DMS 273 treated with DMSO at 0.1 percent for 48 hours (cell line): ENCODE results near the gene PPT1.

ENCODE experiments used
- DNase-seq: peaks from one replicate; lab custom pipeline; 2025; lab: John Stamatoyannopoulos, UW

The PPT1 gene

DNA sequence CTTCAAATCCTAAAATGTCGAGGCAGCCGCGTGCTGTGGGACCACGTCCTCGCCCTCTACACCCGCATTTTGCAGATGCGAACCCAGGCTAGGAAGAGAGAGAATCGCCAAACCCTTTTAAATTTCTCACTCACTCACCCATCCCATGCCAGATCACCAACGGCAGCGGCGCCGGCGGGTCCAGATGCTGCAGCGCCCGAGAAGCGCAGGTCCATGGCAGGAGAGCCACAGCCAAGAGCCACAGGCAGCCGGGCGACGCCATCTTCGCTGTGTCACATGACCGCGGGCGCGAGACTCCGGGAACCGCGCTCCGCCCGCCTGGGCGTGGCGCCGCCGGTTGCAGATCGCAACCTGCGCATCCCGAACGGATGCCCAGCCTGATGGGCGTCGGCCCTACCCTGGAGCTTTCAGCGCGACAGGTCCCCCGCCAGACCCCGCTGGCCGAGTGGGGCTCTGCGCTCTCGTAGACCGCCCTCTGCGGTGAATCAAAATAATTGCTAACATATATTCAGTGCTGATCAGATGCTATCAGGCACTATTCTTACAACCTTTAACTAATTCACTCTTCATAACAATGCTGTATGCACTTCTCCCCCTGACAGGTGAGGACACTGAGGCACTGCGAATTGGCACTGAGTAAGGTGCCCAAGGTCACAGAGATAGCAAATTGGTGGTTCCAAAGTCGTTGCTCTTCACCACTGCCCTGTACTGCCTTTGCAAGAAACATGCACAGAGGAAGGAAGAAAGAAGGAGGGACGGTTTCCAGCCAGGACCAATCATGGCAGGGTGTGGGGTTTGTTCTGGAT is at the start of gene PPT1:
TSS of gene PPT1 (minus strand) at position 276 of the 806 bp plus-strand sequence. CDS start at position 262, 14 bp downstream.
- peak; percentile 100 for DNase-seq

- peak; percentile 99 for DNase-seq
Measured at GRCh38 chr1:40143891-40144575, 47.0 kb upstream of the PPT1 start.

DNA sequence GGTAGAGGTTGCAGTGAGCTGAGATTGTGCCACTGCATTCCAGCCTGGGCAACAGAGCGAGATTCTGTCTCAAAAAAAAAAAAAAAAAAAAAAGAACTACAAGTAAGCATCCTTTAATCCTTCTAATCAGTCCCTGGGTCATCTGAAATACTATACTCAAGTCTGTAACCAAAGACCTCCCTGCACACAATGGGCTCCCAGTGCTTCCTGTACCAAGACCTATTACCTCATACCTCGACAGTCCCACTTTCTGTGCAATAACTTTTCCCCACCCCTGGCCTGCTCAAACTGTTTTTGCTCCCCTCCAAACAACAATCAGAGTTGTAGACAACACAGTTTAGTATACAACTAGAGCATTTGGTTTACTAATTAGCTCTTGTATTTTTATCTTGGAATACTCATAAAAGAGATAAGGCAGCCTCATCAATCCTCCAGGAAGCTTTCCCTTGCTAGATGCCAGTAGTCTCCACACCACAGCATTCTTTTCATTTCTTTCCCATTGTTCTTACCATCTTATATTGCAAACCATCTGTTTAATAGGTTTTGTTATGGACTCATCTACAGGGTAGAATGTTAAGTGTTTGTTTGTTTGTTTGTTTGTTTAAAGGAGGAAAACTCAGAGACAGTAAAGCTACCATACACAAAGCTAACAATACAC is 45.0 kb upstream of the PPT1 start:
- no peak for DNase-seq

GRCh38 chr1:40140211-40140973 is 43.3 kb upstream of the PPT1 start:
- DNase-seq: no peak

DNA sequence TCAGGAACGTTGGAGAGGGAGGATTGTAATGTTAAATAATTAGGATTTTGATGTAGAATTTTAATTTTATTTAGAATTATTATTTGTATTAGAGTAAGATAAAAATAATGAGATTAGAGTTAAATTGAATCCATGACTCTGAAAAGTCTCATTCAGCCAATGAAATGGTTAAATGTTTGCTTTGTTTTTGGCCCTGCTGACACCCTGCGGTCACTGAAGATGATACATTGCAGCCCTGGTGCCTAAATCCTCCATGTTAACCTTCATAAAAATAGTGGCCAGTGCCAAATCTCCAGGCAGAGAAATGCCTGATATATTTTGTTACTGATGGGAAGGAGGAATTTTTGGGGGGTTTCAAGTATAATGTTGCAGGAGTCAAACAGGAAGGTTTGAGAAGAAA is 36.8 kb upstream of the PPT1 start:
- DNase-seq: no peak

DNA sequence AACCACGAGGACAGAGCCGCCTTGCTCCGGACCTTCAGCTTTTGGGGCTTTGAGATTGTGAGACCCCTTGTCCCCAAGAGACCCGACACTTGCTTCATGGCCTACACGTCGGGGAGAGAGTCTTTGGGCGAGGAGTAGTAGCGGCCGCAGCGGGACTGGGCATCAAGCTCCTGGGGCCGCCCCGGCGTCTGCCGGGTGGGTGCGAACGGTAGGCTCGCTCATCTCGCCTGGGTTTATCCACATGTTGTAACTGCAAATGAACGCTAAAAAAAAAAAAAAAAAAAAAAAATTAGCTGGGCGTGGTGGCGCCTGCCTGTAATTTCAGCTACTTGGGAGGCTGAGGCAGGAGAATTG is 36.2 kb upstream of the PPT1 start:
- no peak for DNase-seq

DNA sequence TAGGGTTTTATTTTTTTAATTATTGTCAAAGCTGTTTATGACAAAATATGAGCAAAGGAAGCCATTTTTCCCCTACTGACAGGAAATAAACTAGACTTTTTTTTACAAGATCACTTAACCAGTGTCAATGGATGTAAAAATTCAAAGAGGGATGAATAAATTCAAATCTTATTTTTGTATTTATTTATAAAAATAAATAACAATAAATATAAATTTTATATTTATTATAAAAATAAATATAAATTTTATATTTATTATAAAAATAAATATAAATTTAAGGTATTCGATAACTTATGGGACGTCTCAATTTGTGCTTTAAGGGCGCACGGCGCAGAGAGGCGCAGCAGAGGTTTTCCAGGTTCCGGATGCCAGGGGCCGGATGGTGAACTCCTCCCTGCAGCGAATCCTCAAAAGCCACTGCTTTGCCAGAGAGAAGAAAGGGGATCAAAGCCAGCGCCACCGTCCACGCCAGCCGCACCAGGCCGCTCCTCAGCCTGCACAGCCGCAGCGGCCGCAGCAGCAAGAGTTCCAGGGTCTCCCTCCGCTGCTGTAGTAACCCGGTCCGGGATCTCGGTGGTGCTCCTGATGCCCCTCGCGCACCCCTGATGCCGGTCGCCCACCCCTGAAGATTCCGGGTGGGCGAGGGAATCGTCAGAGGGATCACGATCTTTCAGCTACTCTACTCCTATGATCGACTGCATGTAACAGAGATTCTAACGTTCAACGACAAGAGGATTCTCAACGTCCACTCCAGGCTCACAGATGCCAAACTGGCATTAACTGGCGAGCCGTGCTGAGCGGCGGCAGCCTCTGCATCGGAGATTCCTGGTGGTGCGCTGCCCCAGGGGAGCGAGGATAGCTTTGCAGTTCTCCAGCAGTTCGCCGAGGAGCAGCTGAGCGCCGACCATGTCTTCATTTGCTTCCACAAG is 35.6 kb upstream of the PPT1 start:
- no peak for DNase-seq

- DNase-seq: no peak
Measured at GRCh38 chr1:40130892-40131291, 33.8 kb upstream of the PPT1 start.

GRCh38 chr1:40122855-40123254 is 25.8 kb upstream of the PPT1 start:
- DNase-seq: peak; percentile 94

DNA sequence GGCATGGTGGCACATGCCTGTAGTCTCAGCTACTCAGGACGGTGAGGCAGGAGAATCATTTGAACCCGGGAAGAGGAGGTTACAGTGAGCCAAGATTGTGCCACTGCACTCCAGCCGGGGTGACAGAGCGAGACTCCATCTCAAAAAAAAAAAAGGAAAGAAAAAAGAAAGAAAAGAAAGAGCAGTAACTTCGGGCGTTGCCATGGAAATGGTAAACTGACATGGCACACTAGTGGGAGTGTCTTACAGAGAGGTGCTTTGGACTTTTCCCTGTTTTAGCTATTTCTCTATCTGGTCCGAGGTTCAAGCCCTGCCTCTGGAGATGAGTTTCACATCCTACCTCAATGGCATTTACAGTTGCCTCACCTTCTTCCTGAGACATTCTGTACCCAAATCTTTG is 23.1 kb upstream of the PPT1 start:
- no peak for DNase-seq

DNA sequence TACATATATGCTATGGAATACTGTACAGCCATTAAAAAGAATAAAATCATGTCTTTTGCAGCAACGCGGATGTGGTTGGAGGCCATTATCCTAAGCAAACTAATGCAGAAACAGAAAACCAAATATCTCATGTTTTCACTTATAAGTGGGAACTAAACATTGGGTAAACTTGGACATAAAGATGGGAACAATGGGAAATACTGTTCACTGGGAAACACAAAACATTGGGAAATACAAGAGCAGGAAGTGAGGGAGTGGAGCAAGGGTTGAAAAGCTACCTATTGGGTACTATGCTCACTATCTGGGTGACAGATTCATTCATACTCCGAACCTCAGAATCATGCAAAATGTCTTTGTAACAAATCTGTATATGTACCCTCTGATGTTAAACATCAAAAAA is 17.3 kb upstream of the PPT1 start:
- DNase-seq: no peak

GRCh38 chr1:40110389-40110788 is 13.3 kb upstream of the PPT1 start:
- no peak for DNase-seq

DNA sequence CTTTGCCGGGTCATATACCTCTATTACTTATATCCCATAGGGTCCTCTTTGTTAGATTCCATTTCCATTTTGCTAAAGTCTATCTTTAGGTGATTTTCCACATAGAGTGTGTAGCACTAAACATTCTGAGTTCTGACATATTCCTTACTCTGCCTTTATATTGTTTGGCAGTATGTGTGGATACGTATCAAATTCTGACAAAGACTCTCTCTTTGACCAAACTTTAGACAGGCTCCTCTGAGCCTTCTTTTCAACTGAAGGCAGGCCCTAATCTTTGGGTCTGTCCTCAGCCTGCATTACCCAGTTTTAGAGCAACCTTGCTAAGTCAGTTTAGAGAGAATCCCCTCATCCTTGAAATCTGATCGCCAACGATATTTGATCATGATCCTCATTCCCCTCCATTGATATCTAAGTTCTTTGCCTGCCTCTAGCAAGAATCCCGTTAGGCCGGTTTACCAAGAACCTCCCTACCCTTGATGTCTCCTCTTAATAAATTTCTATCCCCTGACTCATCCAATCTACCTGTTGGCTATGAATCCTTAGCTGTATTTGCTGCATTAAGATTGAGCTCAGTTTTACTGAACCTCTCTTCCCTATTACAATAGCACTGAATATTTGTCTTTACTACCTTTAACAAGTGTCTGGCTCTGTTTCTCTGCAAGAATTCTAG is 10.4 kb upstream of the PPT1 start:
- DNase-seq: no peak

DNA sequence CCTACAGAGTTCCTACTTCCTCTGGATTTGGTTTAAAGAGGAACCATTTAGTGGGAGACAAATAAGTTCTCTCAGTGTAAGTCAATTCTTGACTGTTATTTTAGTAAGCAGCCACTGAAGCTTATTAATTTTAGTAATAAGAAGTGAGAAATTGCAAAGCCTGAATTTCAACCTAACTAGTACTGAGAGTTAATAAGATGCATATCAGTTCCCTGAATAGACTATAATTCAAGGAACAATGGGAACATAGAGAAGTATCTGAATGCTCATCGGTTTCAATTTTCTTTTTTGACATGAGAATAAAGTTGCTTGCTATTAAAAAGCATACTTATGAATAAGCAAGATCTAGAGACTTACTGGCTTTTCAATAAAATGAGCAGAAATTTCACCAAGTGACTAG is 8.0 kb upstream of the PPT1 start:
- DNase-seq: no peak

DNA sequence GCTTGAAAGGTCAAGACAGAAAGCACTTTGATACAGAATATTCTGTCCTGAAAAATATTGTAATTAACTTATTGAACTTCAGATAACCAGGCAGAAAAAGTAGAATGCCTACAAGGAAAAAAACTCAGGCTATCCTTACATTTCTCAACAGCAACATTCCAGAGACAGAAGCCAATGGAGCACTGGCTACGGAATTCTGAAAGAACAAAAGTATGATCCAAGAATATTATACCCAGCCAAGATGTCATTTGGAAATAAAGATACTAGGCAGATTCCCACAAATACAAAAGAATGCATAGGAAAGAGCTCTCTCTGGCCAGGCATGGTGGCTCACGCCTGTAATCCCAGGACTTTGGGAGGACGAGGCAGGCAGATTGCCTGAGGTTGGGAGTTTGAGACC is 5.8 kb upstream of the PPT1 start:
- no peak for DNase-seq

DNA sequence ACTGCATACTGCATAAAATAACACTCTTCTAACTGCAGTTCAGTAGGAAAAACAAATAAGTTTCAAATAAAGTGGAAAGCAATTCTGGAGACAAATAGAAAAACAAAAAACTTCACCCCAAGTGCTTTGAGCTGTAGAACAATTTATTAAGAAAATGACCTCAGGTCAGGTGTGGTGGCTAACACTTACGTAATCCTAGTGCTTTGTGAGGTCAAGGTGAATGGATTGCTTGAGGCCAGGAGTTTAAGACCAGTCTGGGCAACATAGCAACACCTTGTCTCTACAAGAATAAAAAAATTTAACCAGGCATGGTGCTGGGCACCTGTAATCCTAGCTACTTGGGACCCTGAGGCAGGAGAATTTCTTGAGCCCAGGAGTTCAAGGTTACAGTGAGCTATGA is 5.0 kb upstream of the PPT1 start:
- no peak for DNase-seq

- DNase-seq: no peak
Measured at GRCh38 chr1:40096646-40096976, 441 bp downstream of the PPT1 start.

- DNase-seq: no peak
Measured at GRCh38 chr1:40095806-40096205, 1.2 kb downstream of the PPT1 start.

GRCh38 chr1:40094466-40095110 is 2.5 kb downstream of the PPT1 start:
- no peak for DNase-seq
